ENCODE measurements around the gene SPR.

Gene SPR

GRCh38 chr2:72933207-72933606, 46.0 kb downstream of the SPR start:
- no peak for DNase-seq

- no peak for DNase-seq
These were observed 46.5 kb downstream of the SPR start for GRCh38 chr2:72933646-72934151.

GRCh38 chr2:72934683-72935610, 47.7 kb downstream of the SPR start:
- no peak for DNase-seq

- no peak for DNase-seq
These were observed 48.4 kb downstream of the SPR start for GRCh38 chr2:72935611-72935957.

- no peak for DNase-seq
These were observed 49.6 kb downstream of the SPR start for GRCh38 chr2:72936660-72937355.

- no peak for DNase-seq
These were observed 50.1 kb downstream of the SPR start for GRCh38 chr2:72937356-72937669.

GRCh38 chr2:72938455-72938854, 51.2 kb downstream of the SPR start:
- DNase-seq: no peak

GRCh38 chr2:72940361-72940760, 53.2 kb downstream of the SPR start:
- DNase-seq: no peak

GRCh38 chr2:72940786-72941185, 53.6 kb downstream of the SPR start:
- no peak for DNase-seq

All from midbrain (tissue), 1 donor.